ENCODE data around the gene TMEM44. TPM values are rescaled to one million over a fixed set of nuclear protein-coding genes. Genes with fewer than 3 reads are reported as not detected.
A peak's percentile ranks its signal among the peaks of the same experiment; 100 is the strongest.

TMEM44 gene
- total and polyA plus RNA-seq, 2 of the 4 experiments (the other 2 are of a cell fraction): 9.7 to 24.2 TPM

DNA sequence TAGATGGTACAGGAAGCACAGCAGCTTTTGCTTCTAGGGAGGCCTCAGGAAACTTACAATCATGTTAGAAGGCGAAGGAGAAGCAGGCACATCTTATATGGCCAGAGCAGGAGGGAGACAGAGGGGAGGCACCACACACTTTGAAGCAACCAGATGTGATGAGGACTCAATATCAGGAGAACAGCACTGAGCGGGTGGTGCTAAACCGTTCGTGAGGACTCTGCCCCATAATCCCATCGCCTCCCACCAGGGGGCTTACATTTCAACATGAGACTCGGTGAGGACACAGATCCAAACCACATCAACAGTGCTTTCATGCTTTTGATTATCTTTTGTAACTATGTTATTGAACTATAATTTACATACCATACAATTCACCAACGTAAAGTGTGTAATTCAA lies 7.6 kb upstream of the TMEM44 start:
- peaks cover 6% of the 10 kb centered on the region for H3K4me1 ChIP-seq (ENCODE audit: control insufficient read depth, insufficient read depth, low read length)
- peak overlapping the region; percentile 68; the same call in 1 of the 2 replicates for H2BK120ac ChIP-seq (ENCODE audit: low read depth, low read length)
- ChIA-PET CTCF (interaction anchor here (1.0 kb wide), 1 partner anchor 25 kb away, joined by 3 read pairs; no protein-coding TSS in a partner anchor), POLR2A (ENCODE audit: unreplicated experiment) (no interaction called here)
- H3K18ac ChIP-seq (ENCODE audit: low read depth, low read length): no peak overlapping the region
- H3K56ac ChIP-seq (ENCODE audit: extremely low read depth, insufficient read depth, low read length): no peak overlapping the region
- no peaks in the 10 kb centered on the region for H3K9me3 ChIP-seq (ENCODE audit: control insufficient read depth, insufficient read depth, low read length)
- H3K9me1 ChIP-seq (ENCODE audit: insufficient read depth, low read length): peaks cover 16% of the 10 kb centered on the region
- H2BK15ac ChIP-seq (ENCODE audit: low read depth, low read length): 0 out of 3 replicates have a peak overlapping the region, but pooled peaks have one; percentile 42
- H4K91ac ChIP-seq (ENCODE audit: insufficient read depth, low read depth, low read length): peak overlapping the region; percentile 28; the same call in 1 of the 2 replicates
- no peak overlapping the region for H4K5ac ChIP-seq (ENCODE audit: low read depth, low read length)
- H3K9ac ChIP-seq (ENCODE audit: low read depth, low read length): no peak overlapping the region
- intact Hi-C loops (cut with micrococcal nuclease) (no loop called here), in situ Hi-C loops (cut with MboI; ENCODE audit: low sequenced_read_pairs) (no loop called here), dilution Hi-C loops (cut with HindIII; ENCODE audit: low sequenced_read_pairs, unreplicated experiment) (no loop called here)
- DNase-seq (peak; percentile 9), ATAC-seq (ENCODE audit: low read depth) (no peak)
- H3K14ac ChIP-seq (replicated peaks; ENCODE audit: low read depth, low read length): peak overlapping the region; percentile 61
- H4K8ac ChIP-seq (ENCODE audit: low read depth in 2 of 2, low read length in 2 of 2): peak overlapping the region in 1 of 2 experiments; percentile 28; a peak in 2 of 4 replicates
- no peak overlapping the region for H3K23ac ChIP-seq (ENCODE audit: low read depth, low read length)
- no TSS peak for BruUV-seq (replicated peaks)
- H3K36me3 ChIP-seq (ENCODE audit: control insufficient read depth, insufficient read depth, low read length): peaks cover 20% of the 10 kb centered on the region
- peak overlapping the region; percentile 55 for H3K4ac ChIP-seq (ENCODE audit: low read depth, low read length)
- H2AK5ac ChIP-seq (ENCODE audit: low read depth, low read length): peak overlapping the region; percentile 95; the same call in 1 of the 2 replicates
- H3K4me3 ChIP-seq (ENCODE audit: insufficient read depth, low read depth, low read length): no peak overlapping the region
- peak overlapping the region; percentile 15 for H2BK5ac ChIP-seq (ENCODE audit: low read depth, low read length, poor library complexity, severe bottlenecking)
- no peak overlapping the region for H3K4me2 ChIP-seq (ENCODE audit: low read depth, low read length)
- H3K79me1 ChIP-seq (ENCODE audit: low read depth in 1 of 2, low read length in 2 of 2): peaks cover 7 to 24% of the 10 kb centered on the region in 2 experiments
- TF ChIP-seq, protein P1, sequence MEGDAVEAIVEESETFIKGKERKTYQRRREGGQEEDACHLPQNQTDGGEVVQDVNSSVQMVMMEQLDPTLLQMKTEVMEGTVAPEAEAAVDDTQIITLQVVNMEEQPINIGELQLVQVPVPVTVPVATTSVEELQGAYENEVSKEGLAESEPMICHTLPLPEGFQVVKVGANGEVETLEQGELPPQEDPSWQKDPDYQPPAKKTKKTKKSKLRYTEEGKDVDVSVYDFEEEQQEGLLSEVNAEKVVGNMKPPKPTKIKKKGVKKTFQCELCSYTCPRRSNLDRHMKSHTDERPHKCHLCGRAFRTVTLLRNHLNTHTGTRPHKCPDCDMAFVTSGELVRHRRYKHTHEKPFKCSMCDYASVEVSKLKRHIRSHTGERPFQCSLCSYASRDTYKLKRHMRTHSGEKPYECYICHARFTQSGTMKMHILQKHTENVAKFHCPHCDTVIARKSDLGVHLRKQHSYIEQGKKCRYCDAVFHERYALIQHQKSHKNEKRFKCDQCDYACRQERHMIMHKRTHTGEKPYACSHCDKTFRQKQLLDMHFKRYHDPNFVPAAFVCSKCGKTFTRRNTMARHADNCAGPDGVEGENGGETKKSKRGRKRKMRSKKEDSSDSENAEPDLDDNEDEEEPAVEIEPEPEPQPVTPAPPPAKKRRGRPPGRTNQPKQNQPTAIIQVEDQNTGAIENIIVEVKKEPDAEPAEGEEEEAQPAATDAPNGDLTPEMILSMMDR (conservative IDR thresholded peaks at IDR 0.05; ENCODE audit: low read depth, low read length): peak; percentile 14; the same call in 1 of the 2 replicates
- no peak for TF ChIP-seq NFE2L2 (IDR thresholded peaks at IDR 0.05; ENCODE audit: low read depth, low read length)
- TF ChIP-seq ELK1 (IDR thresholded peaks at IDR 0.05; ENCODE audit: borderline replicate concordance, low read depth, low read length): no peak
- no peak for TF ChIP-seq POLR2A (IDR thresholded peaks at IDR 0.05; ENCODE audit: low read depth, low read length)
- TF ChIP-seq USF2 (IDR thresholded peaks at IDR 0.05; ENCODE audit: low read depth, low read length): no peak
- TF ChIP-seq CEBPB (IDR thresholded peaks at IDR 0.05; ENCODE audit: low read depth, low read length): no peak
- TF ChIP-seq MAZ (IDR thresholded peaks at IDR 0.05; ENCODE audit: borderline replicate concordance, low read depth, low read length): no peak
- TF ChIP-seq MAFK (IDR thresholded peaks at IDR 0.05; ENCODE audit: low read depth, low read length): no peak
- H3K27me3 ChIP-seq (ENCODE audit: control insufficient read depth, insufficient read depth, low read length): no peaks in the 10 kb centered on the region
- H4K20me1 ChIP-seq (ENCODE audit: insufficient read depth, low read length): peaks cover 3% of the 10 kb centered on the region; the same call in 1 of the 2 replicates
- peak overlapping the region; percentile 45; the same call in 1 of the 2 replicates for H2BK20ac ChIP-seq (ENCODE audit: low read depth, low read length)
- H3K27ac ChIP-seq (ENCODE audit: insufficient read depth, low read length): no peak overlapping the region; the same call in 1 of the 2 replicates
- 100% methylated on average over 1 of the region's 7 CpGs; no CpG with 5 or more reads in 1 of the 2 experiments for WGBS, 2 experiments (ENCODE audit: extremely low coverage in 2 of 2, insufficient read length in 1 of 2)
- H2AK9ac ChIP-seq (replicated peaks; ENCODE audit: low read depth, low read length, poor library complexity): no peak overlapping the region
- no peak overlapping the region for H2AFZ ChIP-seq (replicated peaks; ENCODE audit: low read length, poor library complexity)
